HG02759 (cell line): Measurements from ENCODE around the gene SYT15B.
"Not testable (repeated sequence)": the region's sequence is repeated elsewhere in the genome, so short reads cannot be mapped to it uniquely, and the experiment has no call there.

Source experiments
- ATAC-seq: cut with Tn5 transposase; IDR thresholded peaks from one replicate; pipeline ENCODE4 v1.9.1; 2021; ENCODE audit warnings: mild to moderate bottlenecking, moderate library complexity; ENCODE audit not compliant: unreplicated experiment

Gene SYT15B

DNA sequence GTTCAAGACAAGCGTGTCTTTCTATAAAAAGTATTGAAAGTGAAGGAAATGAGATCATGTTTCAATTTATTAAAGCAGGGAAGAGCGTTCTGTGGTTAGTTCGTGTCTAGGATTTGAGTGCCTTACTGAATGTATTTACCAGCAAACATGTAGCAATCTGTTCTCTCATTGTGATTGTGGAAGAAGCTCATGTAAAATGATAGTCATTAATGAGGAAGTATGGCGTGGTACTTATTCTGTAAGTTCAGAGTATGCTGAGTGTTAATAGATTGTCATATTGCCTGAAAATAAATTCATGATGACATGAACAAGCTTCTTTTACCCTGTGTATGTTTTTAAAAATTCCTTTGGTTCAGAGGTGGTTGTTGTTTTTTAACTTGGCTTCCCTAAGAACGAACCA is 32.5 kb downstream of the SYT15B start:
- ATAC-seq: not testable (repeated sequence)

- ATAC-seq: not testable (repeated sequence)
Observed at GRCh38 chr10:47725740-47726139, 37.7 kb downstream of the SYT15B start.

GRCh38 chr10:47725047-47725446 is 38.3 kb downstream of the SYT15B start:
- not testable (repeated sequence) for ATAC-seq

DNA sequence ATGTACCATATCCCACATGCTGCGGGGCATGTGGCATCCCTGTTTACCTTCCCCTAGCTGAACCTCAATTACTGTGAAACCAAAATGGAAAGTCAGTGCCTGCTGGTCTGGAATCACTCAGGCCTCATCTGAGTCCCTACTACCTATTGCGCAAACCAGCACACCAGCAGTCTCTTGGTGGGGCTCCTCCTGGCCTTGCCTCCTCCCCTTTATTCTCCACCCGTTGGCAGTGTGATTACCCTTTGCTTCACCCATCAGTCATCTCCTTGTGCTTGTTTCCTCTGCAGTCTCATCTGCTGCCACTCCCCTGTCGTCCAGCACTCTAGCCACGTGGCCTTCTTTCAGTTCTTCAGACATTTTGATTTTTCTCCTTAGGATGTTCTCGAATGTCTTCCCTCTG is 39.3 kb downstream of the SYT15B start:
- not testable (repeated sequence) for ATAC-seq

GRCh38 chr10:47723362-47723761 is 40.0 kb downstream of the SYT15B start:
- ATAC-seq: not testable (repeated sequence)

GRCh38 chr10:47717011-47717769 is 46.2 kb downstream of the SYT15B start:
- ATAC-seq: not testable (repeated sequence)
